ENCODE measurements around the gene PPP1R13B.

The PPP1R13B gene

GRCh38 chr14:103738701-103739451, 108.5 kb downstream of the PPP1R13B start:
- Histone ChIP-seq H3K27ac (no peak overlapping the region), H3K9me3 (replicated peaks in 1 of 11) (no peaks in the 10 kb centered on the region), H3K9ac (no peak overlapping the region), H3K4me1 (peaks cover 11 to 33% (median 29%) of the 10 kb centered on the region in 10 experiments), H3K4me2 (no peak overlapping the region), H4K20me1 (peaks cover 0 to 25% (median 0%) of the 10 kb centered on the region in 11 experiments; a peak in 2 of 22 replicates), H3K4me3 (no peak overlapping the region), H3K27me3 (no peaks in the 10 kb centered on the region), H3K36me3 (peaks cover 2 to 70% (median 38%) of the 10 kb centered on the region in 11 experiments; a peak in 21 of 22 replicates)
- TF ChIP-seq Cebpa-rat (IDR thresholded peaks at IDR 0.05) = no peak

GRCh38 chr14:103738166-103738565, 109.2 kb downstream of the PPP1R13B start:
- Histone ChIP-seq H3K9ac (no peak overlapping the region), H3K27ac (no peak overlapping the region), H3K4me3 (no peak overlapping the region), H3K27me3 (no peaks in the 10 kb centered on the region), H3K4me2 (no peak overlapping the region), H3K9me3 (replicated peaks in 1 of 11) (no peaks in the 10 kb centered on the region), H3K4me1 (peaks cover 11 to 26% (median 22%) of the 10 kb centered on the region in 10 experiments), H3K36me3 (peaks cover 8 to 77% (median 45%) of the 10 kb centered on the region in 11 experiments), H4K20me1 (peaks cover 0 to 25% (median 0%) of the 10 kb centered on the region in 11 experiments; a peak in 2 of 22 replicates)
- no peak for TF ChIP-seq Cebpa-rat (IDR thresholded peaks at IDR 0.05)

- no peak overlapping the region for H3K4me3 ChIP-seq
- H3K27ac ChIP-seq = no peak overlapping the region
- peaks cover 14 to 83% (median 52%) of the 10 kb centered on the region in 11 experiments for H3K36me3 ChIP-seq
- H3K4me2 ChIP-seq = no peak overlapping the region
- H3K9me3 ChIP-seq (replicated peaks in 1 of 11) = no peaks in the 10 kb centered on the region
- H4K20me1 ChIP-seq = peaks cover 0 to 31% (median 3%) of the 10 kb centered on the region in 11 experiments; a peak in 6 of 22 replicates
- no peak overlapping the region for H3K9ac ChIP-seq
- peak in 4 of 11 experiments; percentile 24 to 54 (median 39); a peak in 3 of 22 replicates for TF ChIP-seq Cebpa-rat (IDR thresholded peaks at IDR 0.05)
- peaks cover 11 to 19% (median 17%) of the 10 kb centered on the region in 10 experiments for H3K4me1 ChIP-seq
- no peaks in the 10 kb centered on the region for H3K27me3 ChIP-seq
Observed at GRCh38 chr14:103737432-103738045, 109.8 kb downstream of the PPP1R13B start.

GRCh38 chr14:103736546-103737431, 110.6 kb downstream of the PPP1R13B start:
- H4K20me1 ChIP-seq = peaks cover 0 to 39% (median 5%) of the 10 kb centered on the region in 11 experiments; a peak in 9 of 22 replicates
- H3K9me3 ChIP-seq (replicated peaks in 1 of 11) = no peaks in the 10 kb centered on the region
- no peak overlapping the region for H3K4me2 ChIP-seq
- H3K9ac ChIP-seq = no peak overlapping the region
- TF ChIP-seq Cebpa-rat (IDR thresholded peaks at IDR 0.05) = no peak
- no peak overlapping the region for H3K4me3 ChIP-seq
- H3K36me3 ChIP-seq = peaks cover 21 to 91% (median 56%) of the 10 kb centered on the region in 11 experiments
- H3K27ac ChIP-seq = no peak overlapping the region
- peaks cover 8 to 12% (median 9%) of the 10 kb centered on the region in 10 experiments; a peak in 19 of 20 replicates for H3K4me1 ChIP-seq
- H3K27me3 ChIP-seq = no peaks in the 10 kb centered on the region

- Histone ChIP-seq H3K36me3 (peaks cover 25 to 95% (median 60%) of the 10 kb centered on the region in 11 experiments), H3K9me3 (replicated peaks in 1 of 11) (no peaks in the 10 kb centered on the region), H3K4me3 (no peak overlapping the region), H3K27me3 (no peaks in the 10 kb centered on the region), H3K4me2 (no peak overlapping the region), H3K27ac (no peak overlapping the region), H3K9ac (no peak overlapping the region), H3K4me1 (peaks cover 0 to 4% (median 1%) of the 10 kb centered on the region in 10 experiments; a peak in 8 of 20 replicates), H4K20me1 (peaks cover 0 to 41% (median 5%) of the 10 kb centered on the region in 11 experiments; a peak in 9 of 22 replicates)
- no peak for TF ChIP-seq Cebpa-rat (IDR thresholded peaks at IDR 0.05)
Observed at GRCh38 chr14:103735815-103736545, 111.4 kb downstream of the PPP1R13B start.

GRCh38 chr14:103735439-103735814, 111.9 kb downstream of the PPP1R13B start:
- no peak overlapping the region for H3K4me3 ChIP-seq
- H3K27me3 ChIP-seq = no peaks in the 10 kb centered on the region
- H3K27ac ChIP-seq = no peak overlapping the region
- H3K4me1 ChIP-seq = no peaks in the 10 kb centered on the region
- H3K36me3 ChIP-seq = peaks cover 29 to 94% (median 64%) of the 10 kb centered on the region in 11 experiments
- no peaks in the 10 kb centered on the region for H3K9me3 ChIP-seq (replicated peaks in 1 of 11)
- H4K20me1 ChIP-seq = peaks cover 0 to 44% (median 10%) of the 10 kb centered on the region in 11 experiments; a peak in 10 of 22 replicates
- TF ChIP-seq Cebpa-rat (IDR thresholded peaks at IDR 0.05) = no peak
- no peak overlapping the region for H3K4me2 ChIP-seq
- no peak overlapping the region for H3K9ac ChIP-seq

GRCh38 chr14:103735022-103735421, 112.4 kb downstream of the PPP1R13B start:
- Histone ChIP-seq H3K4me1 (no peaks in the 10 kb centered on the region), H3K9me3 (replicated peaks in 1 of 11) (no peaks in the 10 kb centered on the region), H3K4me3 (no peak overlapping the region), H3K27ac (no peak overlapping the region), H3K4me2 (no peak overlapping the region), H3K9ac (no peak overlapping the region), H4K20me1 (peaks cover 0 to 46% (median 11%) of the 10 kb centered on the region in 11 experiments; a peak in 10 of 22 replicates), H3K36me3 (peaks cover 33 to 94% (median 64%) of the 10 kb centered on the region in 11 experiments), H3K27me3 (no peaks in the 10 kb centered on the region)
- TF ChIP-seq Cebpa-rat (IDR thresholded peaks at IDR 0.05) = no peak
